ENCODE results near the gene PPP1R14C. TPM values are rescaled to one million over a fixed set of nuclear protein-coding genes. Genes with fewer than 3 reads are reported as not detected.

The PPP1R14C gene
- total and polyA plus RNA-seq, 2 of the 13 experiments (the other 11 are each of a cell fraction or from before 2014, with no cell fraction given) = not detected

GRCh38 chr6:150267686-150268561 is 125.1 kb downstream of the PPP1R14C start:
- ChIA-PET CTCF (ENCODE audit: low intra/inter-chr PET ratio, low total read pairs) (no interaction called here), POLR2A (no interaction called here)
- no peak for TF ChIP-seq PRDM4 (CRISPR knock-in tag; IDR thresholded peaks at IDR 0.05; ENCODE audit: borderline replicate concordance)
- no peak for TF ChIP-seq RAD21 (CRISPR knock-in tag; IDR thresholded peaks at IDR 0.05)
- no peak for TF ChIP-seq HMG20A (CRISPR knock-in tag; IDR thresholded peaks at IDR 0.05; ENCODE audit: borderline replicate concordance)
- no peak for TF ChIP-seq KMT2B (CRISPR knock-in tag; IDR thresholded peaks at IDR 0.05)
- no peak for TF ChIP-seq HNRNPUL1 (IDR thresholded peaks at IDR 0.05; ENCODE audit: low read depth, low read length)
- no peak for TF ChIP-seq MZF1 (CRISPR knock-in tag; IDR thresholded peaks at IDR 0.05; ENCODE audit: borderline replicate concordance)
- Histone ChIP-seq H3K79me2 (ENCODE audit: insufficient read depth, low read length) (no peaks in the 10 kb centered on the region), H3K36me3 (replicated peaks in 1 of 2; ENCODE audit: control insufficient read depth in 1 of 2, insufficient read depth in 2 of 2, low read length in 2 of 2) (no peaks in the 10 kb centered on the region), H3K9ac (ENCODE audit: insufficient read depth, low read depth, low read length) (no peak overlapping the region), H3K4me1 (ENCODE audit: insufficient read depth, low read length) (peaks cover 16% of the 10 kb centered on the region), H3K27ac (ENCODE audit: extremely low read length, insufficient read depth, low read length) (no peak overlapping the region), H3K27me3 (ENCODE audit: control insufficient read depth in 1 of 2, insufficient read depth in 2 of 2, low read length in 2 of 2) (no peaks in the 10 kb centered on the region), H2AFZ (ENCODE audit: low read length) (no peak overlapping the region), H3K4me3 (replicated peaks in 1 of 3; ENCODE audit: insufficient read depth in 1 of 3, low read depth in 2 of 3, low read length in 3 of 3) (no peak overlapping the region), H3K4me2 (ENCODE audit: low read depth, low read length) (no peak overlapping the region), H4K20me1 (ENCODE audit: insufficient read depth, low read length) (no peaks in the 10 kb centered on the region), H3K9me3 (ENCODE audit: low read length) (peaks cover 3% of the 10 kb centered on the region; the same call in 1 of the 2 replicates)
- DNase-seq (ENCODE audit: low spot score) = no peak
- BruUV-seq (replicated peaks) = no TSS peak
- 23% methylated on average over 11 of the region's 11 CpGs for WGBS (ENCODE audit: low lambda C conversion rate)
- FAIRE-seq = no peak
- in situ Hi-C loops (cut with HindIII; ENCODE audit: extremely low pct_ligation_motif_present, low pct_unique_long_range_greater_than_20kb) (no loop called here), intact Hi-C loops (cut with micrococcal nuclease; ENCODE audit: unreplicated experiment) (no loop called here)
- ATAC-seq = no peak

Measured in HepG2 (cell line).